GM12874 (cell line): Measurements from ENCODE around the gene METTL1.

Experiments
- TF ChIP-seq, protein P1 (sequence below): IDR thresholded peaks from 2 replicates; pipeline ENCODE4 v1.5.1; 2011; ENCODE audit warnings: low read depth, mild to moderate bottlenecking, control low read depth, low read length, moderate library complexity; ENCODE audit not compliant: insufficient read depth

The METTL1 gene

DNA sequence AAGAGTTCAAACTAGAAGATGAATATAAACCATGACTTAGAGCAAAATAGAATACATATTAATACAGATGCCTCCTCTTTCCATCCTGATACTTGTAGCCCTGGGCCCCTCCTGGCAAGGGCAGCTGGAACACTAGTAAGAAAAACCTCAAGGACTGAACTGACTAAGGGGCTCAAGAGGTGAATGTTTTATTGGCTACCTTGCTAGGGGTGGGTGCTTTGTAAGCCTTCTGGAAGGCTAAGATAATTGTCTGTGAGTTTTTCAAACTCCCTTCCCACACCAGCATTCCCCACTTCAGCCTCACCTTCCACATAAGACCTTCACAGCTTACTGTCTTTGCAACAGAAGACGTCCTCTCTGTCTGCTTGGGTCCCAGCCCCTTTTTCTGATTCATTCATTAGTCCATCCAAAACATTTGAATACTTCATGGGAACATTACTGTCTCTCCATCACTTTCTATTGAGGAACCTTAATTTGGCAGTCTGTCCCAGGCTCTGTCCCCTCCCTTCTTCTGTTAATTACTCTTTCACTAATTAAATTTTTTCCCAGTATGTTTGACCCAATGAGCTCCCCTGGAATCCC lies 18.1 kb downstream of the METTL1 start:
- TF ChIP-seq, protein P1, sequence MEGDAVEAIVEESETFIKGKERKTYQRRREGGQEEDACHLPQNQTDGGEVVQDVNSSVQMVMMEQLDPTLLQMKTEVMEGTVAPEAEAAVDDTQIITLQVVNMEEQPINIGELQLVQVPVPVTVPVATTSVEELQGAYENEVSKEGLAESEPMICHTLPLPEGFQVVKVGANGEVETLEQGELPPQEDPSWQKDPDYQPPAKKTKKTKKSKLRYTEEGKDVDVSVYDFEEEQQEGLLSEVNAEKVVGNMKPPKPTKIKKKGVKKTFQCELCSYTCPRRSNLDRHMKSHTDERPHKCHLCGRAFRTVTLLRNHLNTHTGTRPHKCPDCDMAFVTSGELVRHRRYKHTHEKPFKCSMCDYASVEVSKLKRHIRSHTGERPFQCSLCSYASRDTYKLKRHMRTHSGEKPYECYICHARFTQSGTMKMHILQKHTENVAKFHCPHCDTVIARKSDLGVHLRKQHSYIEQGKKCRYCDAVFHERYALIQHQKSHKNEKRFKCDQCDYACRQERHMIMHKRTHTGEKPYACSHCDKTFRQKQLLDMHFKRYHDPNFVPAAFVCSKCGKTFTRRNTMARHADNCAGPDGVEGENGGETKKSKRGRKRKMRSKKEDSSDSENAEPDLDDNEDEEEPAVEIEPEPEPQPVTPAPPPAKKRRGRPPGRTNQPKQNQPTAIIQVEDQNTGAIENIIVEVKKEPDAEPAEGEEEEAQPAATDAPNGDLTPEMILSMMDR, result no peak

DNA sequence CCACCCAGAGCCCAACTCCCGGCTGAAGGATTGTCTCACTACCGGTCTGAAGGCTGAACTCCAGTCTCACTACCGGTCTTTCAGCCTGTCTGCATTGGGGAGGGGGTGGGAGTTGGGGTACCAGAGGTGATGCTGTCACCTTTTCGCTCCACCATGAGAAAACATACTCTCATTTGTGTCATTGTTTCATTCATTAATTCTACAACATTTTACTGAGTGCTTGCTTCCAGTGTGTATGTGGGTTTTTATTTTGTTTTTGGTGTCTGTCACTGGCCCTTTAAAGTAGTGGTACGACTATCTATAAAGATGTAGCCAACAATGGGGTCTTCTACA lies 19.3 kb downstream of the METTL1 start:
- TF ChIP-seq, protein P1, result no peak

DNA sequence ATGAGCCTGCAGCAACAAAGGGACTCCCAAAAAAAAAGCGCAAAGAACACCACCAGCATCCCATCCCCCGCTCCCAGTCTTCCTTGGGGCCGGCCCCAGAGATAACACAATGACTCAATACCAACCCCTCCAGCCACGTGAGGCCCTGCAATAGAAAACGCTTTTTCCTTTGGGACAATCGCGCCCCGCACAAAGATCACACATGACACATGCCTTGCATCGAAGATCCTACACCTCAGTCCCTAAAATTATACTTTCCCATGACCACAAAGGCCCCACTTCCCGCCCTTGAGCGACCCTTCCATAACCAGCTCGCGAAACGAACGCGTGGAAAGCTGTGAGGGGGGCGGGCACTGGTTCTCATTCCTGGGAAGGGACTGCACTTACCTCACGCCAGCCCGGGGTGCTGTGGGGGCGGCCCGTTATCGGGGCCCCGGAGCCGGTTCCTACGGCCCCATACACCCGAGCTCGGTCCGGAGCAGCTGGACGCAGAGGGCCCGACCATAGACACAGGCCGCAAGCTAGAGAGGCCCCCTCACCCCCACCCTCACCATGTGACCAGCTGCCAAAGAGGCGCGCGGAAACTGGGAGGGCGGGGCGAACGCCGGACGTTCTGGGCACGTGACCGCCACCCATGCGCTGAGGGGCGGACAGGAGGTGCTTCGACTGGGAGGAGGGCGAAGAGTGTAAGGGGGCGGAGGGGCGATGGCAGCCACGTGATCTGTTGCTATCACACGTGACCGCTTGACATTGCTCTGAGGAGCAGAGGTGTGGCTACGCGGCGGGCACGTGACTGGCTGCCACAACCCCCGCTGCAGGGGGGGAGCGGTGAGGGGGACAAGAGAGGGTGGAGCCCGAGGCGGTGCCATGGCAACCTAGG lies 19.9 kb downstream of the METTL1 start, which contains the start of gene CDK4:
Gene CDK4, minus strand, starts transcription at position 523 of the 880 bp plus-strand sequence. CDS start 593 bp downstream, outside the sequence.
- TF ChIP-seq, protein P1, result no peak

DNA sequence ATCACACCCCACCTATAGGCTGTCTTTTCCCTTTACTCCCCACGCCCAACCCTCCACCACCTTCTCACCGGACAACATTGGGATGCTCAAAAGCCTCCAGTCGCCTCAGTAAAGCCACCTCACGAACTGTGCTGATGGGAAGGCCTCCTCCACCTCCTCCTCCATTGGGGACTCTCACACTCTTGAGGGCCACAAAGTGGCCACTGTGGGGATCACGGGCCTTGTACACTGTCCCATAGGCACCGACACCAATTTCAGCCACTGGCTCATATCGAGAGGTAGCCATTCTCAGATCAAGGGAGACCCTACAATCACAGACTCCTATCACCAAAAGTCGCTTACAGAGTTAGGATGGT lies 20.5 kb downstream of the METTL1 start:
- TF ChIP-seq, protein P1, result no peak

DNA sequence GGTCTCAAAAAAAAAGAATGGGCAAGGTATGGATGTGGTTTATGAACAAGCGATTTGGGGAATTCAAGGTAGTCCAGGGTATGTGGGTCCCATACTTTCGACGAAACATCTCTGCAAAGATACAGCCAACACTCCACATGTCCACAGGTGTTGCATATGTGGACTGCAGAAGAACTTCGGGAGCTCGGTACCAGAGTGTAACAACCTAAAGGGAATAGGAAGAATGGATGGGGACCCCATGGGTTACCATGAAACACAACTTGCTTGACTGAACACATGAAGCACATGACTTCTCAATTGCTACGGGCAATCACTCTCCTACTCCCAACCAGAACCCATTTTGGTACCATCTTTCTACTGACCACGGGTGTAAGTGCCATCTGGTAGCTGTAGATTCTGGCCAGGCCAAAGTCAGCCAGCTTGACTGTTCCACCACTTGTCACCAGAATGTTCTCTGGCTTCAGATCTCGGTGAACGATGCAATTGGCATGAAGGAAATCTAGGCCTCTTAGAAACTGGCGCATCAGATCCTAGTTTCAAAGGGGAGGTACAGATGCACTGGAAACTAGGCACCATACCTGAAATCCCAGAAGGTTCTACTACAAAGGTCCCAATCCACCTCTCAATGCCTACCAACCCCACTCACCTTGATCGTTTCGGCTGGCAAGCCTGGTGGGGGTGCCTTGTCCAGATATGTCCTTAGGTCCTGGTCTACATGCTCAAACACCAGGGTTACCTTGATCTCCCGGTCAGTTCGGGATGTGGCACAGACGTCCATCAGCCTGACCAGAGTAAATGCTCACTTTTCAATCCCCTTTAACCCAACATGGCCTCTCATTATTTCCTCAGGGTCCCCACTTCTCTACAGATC lies 21.1 kb downstream of the METTL1 start:
- TF ChIP-seq, protein P1, result no peak

DNA sequence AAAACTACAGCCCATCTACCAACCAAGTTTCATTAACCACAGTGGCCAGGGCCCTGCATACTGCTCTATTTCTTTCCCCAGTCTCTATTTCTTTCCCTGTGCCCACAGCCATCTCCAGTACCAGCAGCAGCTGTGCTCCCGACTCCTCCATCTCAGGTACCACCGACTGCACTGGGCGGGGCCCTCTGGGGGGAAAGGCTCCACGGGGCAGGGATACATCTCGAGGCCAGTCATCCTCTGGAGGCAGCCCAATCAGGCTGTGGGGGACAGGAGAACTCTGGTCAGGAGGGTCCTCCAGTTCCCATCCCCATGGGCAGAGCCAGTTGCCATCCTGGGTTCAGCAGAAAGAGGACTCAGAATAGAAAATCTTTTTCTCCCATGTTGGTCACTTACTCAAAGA lies 22.8 kb downstream of the METTL1 start:
- TF ChIP-seq, protein P1, result no peak

DNA sequence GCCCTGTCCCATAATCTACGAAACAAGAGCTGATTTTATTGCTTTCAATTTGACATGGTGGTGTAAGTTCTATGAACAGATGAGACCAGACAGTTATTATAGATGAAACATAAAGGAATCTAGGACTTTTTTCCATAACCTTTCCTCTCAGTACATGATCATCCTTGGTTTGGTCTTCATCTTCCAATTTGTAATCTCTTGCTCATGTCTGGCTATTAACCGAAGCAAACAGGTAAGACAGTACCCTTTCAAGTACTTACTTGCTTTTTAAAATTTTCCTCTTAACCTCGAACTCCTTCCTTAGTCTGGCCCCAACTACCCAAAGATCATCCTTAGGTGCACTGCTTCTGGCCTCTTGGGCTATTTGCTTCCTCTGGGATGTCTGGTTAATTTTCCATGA lies 25.9 kb downstream of the METTL1 start:
- TF ChIP-seq, protein P1, result no peak
